Measurements from ENCODE around the gene RAB11FIP2.
"Not testable (repeated sequence)": the region's sequence is repeated elsewhere in the genome, so short reads cannot be mapped to it uniquely, and the experiment has no call there.

RAB11FIP2 gene, protein sequence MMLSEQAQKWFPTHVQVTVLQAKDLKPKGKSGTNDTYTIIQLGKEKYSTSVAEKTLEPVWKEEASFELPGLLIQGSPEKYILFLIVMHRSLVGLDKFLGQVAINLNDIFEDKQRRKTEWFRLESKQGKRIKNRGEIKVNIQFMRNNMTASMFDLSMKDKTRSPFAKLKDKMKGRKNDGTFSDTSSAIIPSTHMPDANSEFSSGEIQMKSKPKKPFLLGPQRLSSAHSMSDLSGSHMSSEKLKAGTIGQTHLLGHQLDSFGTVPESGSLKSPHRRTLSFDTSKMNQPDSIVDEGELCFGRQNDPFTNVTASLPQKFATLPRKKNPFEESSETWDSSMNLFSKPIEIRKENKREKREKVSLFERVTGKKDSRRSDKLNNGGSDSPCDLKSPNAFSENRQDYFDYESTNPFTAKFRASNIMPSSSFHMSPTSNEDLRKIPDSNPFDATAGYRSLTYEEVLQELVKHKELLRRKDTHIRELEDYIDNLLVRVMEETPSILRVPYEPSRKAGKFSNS

DNA sequence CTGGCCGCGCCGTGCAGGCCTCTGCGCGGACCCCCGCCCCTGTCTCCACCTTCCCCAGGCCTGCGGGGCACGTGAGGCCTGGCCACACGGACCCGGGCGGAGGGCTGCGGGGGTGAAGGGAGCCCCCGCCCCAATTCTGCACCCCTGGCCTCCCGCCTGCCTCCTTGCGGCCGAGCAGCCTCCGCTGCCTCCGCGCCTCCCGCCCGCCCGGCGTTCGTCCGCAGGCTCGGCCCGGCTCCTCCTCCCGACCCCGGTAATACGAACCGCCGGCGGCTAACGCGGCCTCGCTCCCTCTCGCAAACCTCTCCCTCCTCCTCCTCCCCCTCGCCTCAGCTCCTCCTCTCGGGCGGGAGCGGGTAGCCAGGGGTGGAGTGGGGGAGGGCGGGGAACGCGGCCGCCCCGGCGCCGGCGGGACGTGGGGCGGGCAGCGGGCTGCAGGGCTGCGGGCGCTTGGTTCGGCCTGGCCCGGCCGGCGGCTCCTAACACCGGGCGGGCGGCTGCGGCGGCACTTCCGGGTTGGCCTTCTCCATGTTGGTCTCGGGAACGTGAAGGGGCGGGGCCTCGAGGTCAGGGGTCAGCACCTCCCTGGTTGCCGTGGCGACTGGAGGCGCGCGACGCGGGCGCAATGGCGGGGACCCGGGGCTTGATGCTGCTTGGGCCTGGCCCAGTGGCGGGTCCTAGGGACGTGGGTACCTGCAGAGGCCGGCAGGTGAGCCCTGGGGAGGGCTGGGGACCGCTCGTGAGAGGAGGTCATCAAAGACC lies at the start of gene RAB11FIP2:
RAB11FIP2 (minus strand) TSS at position 547 of the 762 bp plus-strand sequence. CDS start 778 bp downstream, outside the sequence.
- DNase-seq (ENCODE audit: low spot score): peak; percentile 89

GRCh38 chr10:118096022-118096421 lies 49.3 kb upstream of the RAB11FIP2 start:
- no peak for DNase-seq (ENCODE audit: low spot score)

GRCh38 chr10:118092209-118092608 lies 45.5 kb upstream of the RAB11FIP2 start:
- DNase-seq (ENCODE audit: low spot score): no peak

DNA sequence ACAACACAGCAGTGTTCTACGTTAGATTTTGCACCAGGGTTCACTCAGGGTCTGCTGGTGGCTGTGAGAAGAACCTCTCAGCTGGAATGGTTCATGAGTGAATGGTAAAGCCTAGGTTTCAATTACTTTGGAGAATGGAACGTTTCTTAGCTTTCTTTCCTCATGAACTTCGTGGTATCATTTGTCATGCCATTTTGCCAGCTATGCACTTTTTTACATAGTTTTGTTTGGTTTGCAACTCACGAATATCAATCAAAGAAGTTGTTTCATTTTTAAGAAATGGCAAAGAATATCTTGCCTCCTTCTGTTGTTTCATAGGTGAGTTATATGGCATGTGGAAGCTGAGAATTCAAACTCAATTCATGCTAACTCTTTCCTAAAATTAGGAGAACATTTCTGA lies 34.1 kb upstream of the RAB11FIP2 start:
- no peak for DNase-seq (ENCODE audit: low spot score)

DNA sequence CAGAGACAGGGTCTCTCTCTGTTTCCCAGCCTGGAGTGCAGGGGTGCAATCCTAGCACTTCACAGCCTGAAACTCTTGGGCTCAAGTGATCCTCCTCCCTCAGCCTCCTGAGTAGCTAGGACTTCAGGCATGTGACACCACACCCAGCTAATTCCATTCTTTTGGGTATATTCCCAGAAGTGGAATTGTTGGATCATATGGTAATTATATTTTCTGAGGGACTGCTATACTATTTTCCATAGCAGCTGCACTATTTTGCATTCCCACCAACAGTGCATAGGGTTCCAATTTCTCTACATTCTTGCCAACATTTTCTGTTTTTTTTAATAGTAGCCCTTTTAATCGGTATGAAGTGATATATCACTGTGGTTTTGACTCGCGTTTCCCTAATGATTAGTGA lies 30.0 kb upstream of the RAB11FIP2 start:
- DNase-seq (ENCODE audit: low spot score): no peak

DNA sequence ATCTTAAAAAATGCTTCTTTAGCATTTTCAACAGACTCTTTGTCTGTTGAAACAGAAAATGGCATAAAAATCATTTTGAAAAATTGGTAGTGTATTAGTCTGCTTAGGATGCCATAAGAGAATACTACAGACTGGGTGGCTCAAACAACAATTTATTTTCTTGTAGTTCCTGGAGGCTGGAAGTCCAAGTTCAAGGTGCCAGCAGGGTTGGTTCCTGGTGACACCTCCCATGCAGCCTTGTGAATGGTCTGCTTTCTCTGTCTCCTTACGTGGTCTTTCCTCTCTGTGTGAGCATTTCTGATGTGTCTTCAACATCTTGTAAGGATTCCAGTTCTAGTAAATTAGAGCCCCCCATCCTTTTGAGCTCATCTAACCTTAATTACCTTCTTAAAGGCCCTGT lies 26.1 kb upstream of the RAB11FIP2 start:
- DNase-seq (ENCODE audit: low spot score): no peak

- DNase-seq (ENCODE audit: low spot score): not testable (repeated sequence)
Measured at GRCh38 chr10:118067389-118067788, 20.6 kb upstream of the RAB11FIP2 start.

DNA sequence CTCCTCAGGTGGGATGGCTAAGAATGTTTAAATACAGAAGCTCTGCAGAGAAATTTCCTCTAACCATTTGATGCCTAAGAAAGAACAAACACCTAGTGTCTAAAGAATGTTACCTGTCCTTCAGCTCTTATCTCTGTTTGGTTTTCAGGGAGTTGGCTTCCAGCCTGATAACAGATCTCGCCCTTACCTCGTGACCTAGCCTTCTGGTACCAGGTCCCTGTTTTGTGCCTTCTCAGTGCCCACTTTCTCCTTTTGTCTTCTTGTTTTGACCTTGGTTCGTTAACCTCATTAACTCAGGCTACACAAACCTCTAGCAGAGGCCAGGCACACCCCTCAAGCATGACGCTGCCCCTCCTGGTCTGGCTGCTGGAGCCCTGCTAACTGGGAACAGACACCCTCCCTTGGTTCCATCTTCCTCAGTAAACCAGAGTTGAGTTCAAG lies 16.1 kb upstream of the RAB11FIP2 start:
- no peak for DNase-seq (ENCODE audit: low spot score)

- DNase-seq (ENCODE audit: low spot score): no peak
Measured at GRCh38 chr10:118058371-118058770, 11.6 kb upstream of the RAB11FIP2 start.

DNA sequence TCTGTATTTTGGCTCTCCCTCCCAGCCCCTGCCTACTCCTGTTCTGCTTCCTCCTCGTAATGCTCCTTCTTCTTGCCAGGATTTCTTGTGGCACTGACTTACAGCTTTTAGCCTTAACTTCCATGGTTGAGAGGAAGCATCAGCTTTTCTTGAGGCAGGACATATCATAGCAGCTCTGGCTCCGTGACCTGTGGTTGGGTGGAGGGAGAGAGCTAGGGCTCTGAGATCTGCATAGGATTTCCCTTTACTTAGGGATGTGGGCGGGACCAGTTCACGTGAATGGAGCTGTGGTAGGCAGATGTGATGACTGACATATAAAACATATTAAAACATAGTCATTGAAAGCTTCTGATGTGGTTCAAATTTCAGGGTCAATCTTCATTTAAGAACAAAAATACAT lies 10.6 kb upstream of the RAB11FIP2 start:
- no peak for DNase-seq (ENCODE audit: low spot score)

- DNase-seq (ENCODE audit: low spot score): no peak
Measured at GRCh38 chr10:118054383-118054782, 7.6 kb upstream of the RAB11FIP2 start.

DNA sequence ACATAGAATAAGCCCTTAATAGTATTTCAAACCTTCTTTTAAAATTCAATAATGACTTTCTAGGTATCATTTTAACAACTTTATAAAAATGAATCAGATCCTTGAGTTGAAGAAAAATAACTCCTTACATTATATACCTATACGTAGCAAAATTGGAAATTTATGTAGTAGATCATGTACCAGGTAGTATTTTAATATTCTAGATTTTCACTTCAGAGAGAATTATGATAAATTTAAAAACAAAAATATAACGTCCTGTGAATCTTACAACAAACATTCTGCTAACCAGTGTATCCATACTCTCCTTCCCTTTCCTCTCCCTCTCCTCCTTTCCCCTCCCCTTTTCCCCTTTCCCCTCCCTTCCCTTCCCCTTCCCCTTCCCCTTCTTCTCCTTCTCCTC lies 6.1 kb upstream of the RAB11FIP2 start:
- no peak for DNase-seq (ENCODE audit: low spot score)

DNA sequence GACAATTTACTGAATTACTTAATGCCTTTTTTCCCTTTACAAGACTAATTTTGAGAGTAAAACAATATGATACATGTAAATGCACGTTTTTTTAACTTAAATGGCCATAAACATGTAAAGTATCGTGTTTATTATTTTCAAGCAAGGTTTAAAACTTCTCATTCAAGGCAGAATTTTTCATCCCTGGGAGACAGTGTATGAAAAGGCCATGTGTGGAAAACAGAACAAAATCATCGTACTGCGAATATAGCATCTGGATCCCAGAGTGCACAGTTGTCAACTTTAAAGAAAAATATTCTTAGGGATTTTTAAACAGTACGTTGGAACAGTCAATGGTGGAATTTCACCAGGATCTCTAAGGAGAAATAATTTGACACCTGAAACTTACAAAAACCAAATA lies 1.1 kb upstream of the RAB11FIP2 start:
- DNase-seq (ENCODE audit: low spot score): no peak

GRCh38 chr10:118047157-118047719 lies 497 bp upstream of the RAB11FIP2 start:
- no peak for DNase-seq (ENCODE audit: low spot score)

DNA sequence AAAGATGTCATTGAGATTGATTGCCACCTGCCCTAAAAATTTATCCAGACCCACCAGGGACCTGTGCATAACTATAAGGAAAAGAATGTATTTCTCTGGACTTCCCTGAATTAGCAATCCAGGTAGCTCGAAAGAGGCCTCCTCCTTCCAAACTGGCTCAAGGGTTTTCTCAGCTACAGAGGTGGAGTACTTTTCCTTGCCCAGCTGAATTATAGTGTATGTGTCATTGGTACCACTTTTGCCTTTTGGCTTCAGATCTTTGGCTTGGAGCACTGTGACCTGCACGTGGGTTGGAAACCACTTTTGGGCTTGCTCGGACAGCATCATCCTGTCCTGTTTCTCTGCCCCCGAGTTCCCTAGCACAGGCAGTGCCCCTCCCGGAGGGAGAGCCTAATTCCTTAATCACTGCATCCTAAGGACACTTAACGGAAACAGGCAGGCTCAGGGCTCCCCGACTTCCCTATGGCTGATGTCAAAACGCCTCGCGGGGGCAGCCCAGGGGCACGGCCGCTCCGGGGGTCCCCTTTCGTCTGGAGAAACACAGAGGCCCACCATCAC lies 825 bp downstream of the RAB11FIP2 start:
- peak; percentile 51 for DNase-seq (ENCODE audit: low spot score)

GRCh38 chr10:118045158-118045836 lies 1.4 kb downstream of the RAB11FIP2 start:
- DNase-seq (ENCODE audit: low spot score): no peak

DNA sequence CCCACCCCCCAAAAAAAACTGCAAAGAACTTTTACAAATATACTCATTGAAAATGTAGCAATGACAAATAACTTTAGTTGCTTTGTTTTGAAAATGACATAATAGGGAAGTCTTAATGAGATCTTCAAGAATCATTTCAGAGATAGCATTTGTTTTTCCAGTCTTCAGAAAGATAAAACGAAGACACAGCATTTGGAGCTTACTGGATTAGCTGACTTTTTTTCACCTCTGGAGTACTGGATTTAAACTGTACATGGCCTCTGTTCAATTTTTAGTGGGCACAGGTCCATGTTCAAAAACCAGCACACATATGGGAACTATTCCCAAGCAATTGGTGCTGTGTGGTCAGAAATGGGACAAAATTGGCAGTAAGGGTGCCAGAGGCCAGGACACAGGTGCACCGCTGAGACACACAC lies 3.9 kb downstream of the RAB11FIP2 start:
- no peak for DNase-seq (ENCODE audit: low spot score)

DNA sequence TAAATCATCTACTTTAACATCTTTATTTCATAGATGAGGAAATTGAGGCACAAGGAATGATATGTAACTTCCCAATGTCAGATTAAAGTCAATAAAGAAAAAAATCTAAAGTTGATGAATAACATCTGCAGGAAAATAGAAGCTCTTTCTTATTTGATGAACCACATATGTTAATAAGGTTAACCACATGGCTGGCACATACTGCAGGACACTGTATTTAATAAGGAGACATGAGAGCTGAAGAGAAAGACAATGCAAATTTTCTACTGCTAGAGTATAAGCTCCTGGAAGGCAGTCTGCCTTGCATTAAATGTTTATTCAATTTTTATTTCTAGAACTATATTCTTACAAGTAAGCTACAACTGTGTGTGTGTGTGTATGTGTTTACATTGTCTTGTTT lies 4.4 kb downstream of the RAB11FIP2 start:
- DNase-seq (ENCODE audit: low spot score): no peak

DNA sequence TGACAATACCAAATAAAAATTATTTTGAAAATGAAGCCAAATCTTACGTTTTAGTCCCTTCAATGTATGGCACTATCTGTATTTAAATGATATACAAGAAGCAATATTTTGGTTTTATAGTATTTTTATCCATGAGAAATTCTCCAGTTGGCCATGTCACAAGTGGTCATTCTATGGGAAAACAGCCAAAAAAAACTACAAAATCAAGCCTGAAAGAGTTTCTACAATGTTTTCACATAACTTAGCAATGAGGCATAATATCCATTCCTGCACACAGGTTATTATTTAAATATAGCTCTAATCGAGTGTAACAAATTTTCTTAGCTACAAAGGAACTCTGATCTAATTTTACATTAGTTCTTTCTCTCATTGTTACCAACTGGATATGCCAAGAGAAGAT lies 5.4 kb downstream of the RAB11FIP2 start:
- DNase-seq (ENCODE audit: low spot score): no peak

DNA sequence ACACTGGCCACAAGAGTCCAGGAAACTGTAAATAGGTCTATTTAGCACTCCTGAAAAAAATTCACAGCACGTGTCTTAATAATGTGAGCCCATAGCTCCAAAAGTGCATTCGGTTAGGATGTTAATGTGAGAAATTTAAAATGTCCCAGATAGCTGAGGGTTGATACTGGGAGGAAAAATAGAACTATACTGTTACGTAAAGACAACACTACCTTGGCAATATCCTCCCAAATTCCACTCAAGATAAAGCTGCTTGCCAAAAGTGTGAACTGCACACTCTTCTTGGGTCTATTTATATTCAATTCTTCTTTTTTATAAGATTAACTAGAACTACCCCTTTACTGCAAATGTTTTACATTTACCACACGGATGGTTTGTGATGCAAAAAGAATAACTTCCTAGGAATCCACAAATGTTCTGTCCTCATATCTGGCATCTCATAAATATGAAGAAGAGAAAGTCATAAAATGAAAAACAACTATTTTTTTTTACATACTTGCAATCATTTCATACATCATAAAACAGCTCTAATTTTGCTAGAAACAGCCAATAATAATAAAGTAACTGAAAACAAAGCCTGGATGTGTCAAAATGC lies 10.4 kb downstream of the RAB11FIP2 start:
- DNase-seq (ENCODE audit: low spot score): no peak

- DNase-seq (ENCODE audit: low spot score): no peak
Measured at GRCh38 chr10:118035354-118036005, 11.3 kb downstream of the RAB11FIP2 start.

Data from hematopoietic multipotent progenitor cell treated with erythropoietin and hydrocortisone succinate and interleukin-3 and kit ligand, for 17 days (in vitro differentiated cells).